Esophagus (tissue), 2 donors: ENCODE data around the gene AHCTF1. TPM values are rescaled to one million over a fixed set of nuclear protein-coding genes. Genes with fewer than 3 reads are reported as not detected.
"Not testable (repeated sequence)": the region's sequence is repeated elsewhere in the genome, so short reads cannot be mapped to it uniquely, and the experiment has no call there.

ENCODE experiments used
- H3K27ac ChIP-seq, 2 donors: one replicate each; pipeline ENCODE4 v1.5.1; 2013; ENCODE audit warnings: low read depth in 2 of 2, mild to moderate bottlenecking in 2 of 2, inconsistent platforms in 1 of 2, low read length in 1 of 2, moderate library complexity in 1 of 2
- H3K27me3 ChIP-seq, 2 donors: one replicate each; pipeline ENCODE4 v1.6.1; 2013; ENCODE audit warnings: low read length in 2 of 2, control low read depth in 1 of 2, mild to moderate bottlenecking in 1 of 2; ENCODE audit not compliant: insufficient read depth in 2 of 2, control insufficient read depth in 1 of 2
- H3K36me3 ChIP-seq, 2 donors: one replicate each; pipeline ENCODE4 v1.6.1; 2013; ENCODE audit warnings: low read length in 1 of 2; ENCODE audit not compliant: control insufficient read depth in 2 of 2, insufficient read depth in 2 of 2
- H3K4me1 ChIP-seq, 2 donors: one replicate each; pipeline ENCODE4 v1.6.1; 2013; ENCODE audit warnings: low read length in 1 of 2; ENCODE audit not compliant: control insufficient read depth in 2 of 2, insufficient read depth in 2 of 2
- H3K4me3 ChIP-seq, 2 donors: one replicate each; pipeline ENCODE4 v1.5.1; 2013; ENCODE audit warnings: low read length in 2 of 2, mild to moderate bottlenecking in 2 of 2, low read depth in 1 of 2, moderate library complexity in 1 of 2
- H3K9me3 ChIP-seq, 2 donors: one replicate each; pipeline ENCODE4 v1.6.1; 2013; ENCODE audit warnings: mild to moderate bottlenecking in 2 of 2, low read depth in 1 of 2, low read length in 1 of 2, moderate library complexity in 1 of 2; ENCODE audit not compliant: control insufficient read depth in 2 of 2, insufficient read depth in 1 of 2
- WGBS, 2 donors: extraction: QIAGEN DNeasy Blood & Tissue Kit; methylation state at CpG; one replicate each; pipeline ENCODE4 v1.1.7; 2013; 5-methylcytosine and 5-hydroxymethylcytosine counted together
- polyA plus RNA-seq, 2 donors: library from polyadenylated mRNA; stranded (reverse); fragments of 200-250 nt; gene quantifications; one replicate each; pipeline ENCODE4 v1.2.3, GENCODE V29; 2013
- donor health status: healthy with polysubstance abuse.
- donor health status: Bipolar disorder and iron deficiency.

The AHCTF1 gene
- polyA plus RNA-seq, 2 donors, result 5.5 to 7.3 TPM

GRCh38 chr1:246923900-246924299, 7.8 kb downstream of the AHCTF1 start:
- 68% methylated on average over 3 of the region's 3 CpGs for WGBS, 2 donors
- Histone ChIP-seq H3K9me3 (no peaks in the 10 kb centered on the region), H3K27me3 (no peaks in the 10 kb centered on the region), H3K36me3 (no peaks in the 10 kb centered on the region), H3K4me3 (no peak overlapping the region), H3K4me1 (peaks cover 3 to 4% of the 10 kb centered on the region in 2 donors), H3K27ac (no peak overlapping the region)

GRCh38 chr1:246923482-246923881, 8.3 kb downstream of the AHCTF1 start:
- no peak overlapping the region for H3K4me3 ChIP-seq

GRCh38 chr1:246921481-246921880, 10.3 kb downstream of the AHCTF1 start:
- Histone ChIP-seq H3K4me3 (no peak overlapping the region), H3K9me3 (no peaks in the 10 kb centered on the region), H3K4me1 (peaks cover 0 to 4% of the 10 kb centered on the region in 2 donors), H3K27ac (no peak overlapping the region), H3K27me3 (no peaks in the 10 kb centered on the region), H3K36me3 (no peaks in the 10 kb centered on the region)
- 75 to 85% methylated on average over 3 of the region's 3 CpGs for WGBS, 2 donors

More at GRCh38 chr1:246923482-246923881, 8.3 kb downstream of the AHCTF1 start:
- no peaks in the 10 kb centered on the region for H3K27me3 ChIP-seq
- H3K27ac ChIP-seq, result no peak overlapping the region
- no peaks in the 10 kb centered on the region for H3K36me3 ChIP-seq
- 92% methylated on average over 5 of the region's 5 CpGs for WGBS, 2 donors
- H3K4me1 ChIP-seq, result peaks cover 3 to 4% of the 10 kb centered on the region in 2 donors
- H3K9me3 ChIP-seq, result no peaks in the 10 kb centered on the region

- Histone ChIP-seq H3K4me1 (peaks cover 0 to 4% of the 10 kb centered on the region in 2 donors), H3K9me3 (no peaks in the 10 kb centered on the region), H3K4me3 (no peak overlapping the region), H3K27ac (no peak overlapping the region), H3K27me3 (no peaks in the 10 kb centered on the region), H3K36me3 (no peaks in the 10 kb centered on the region)
- 92 to 96% methylated on average over 7 of the region's 7 CpGs for WGBS, 2 donors
These were observed 11.8 kb downstream of the AHCTF1 start for GRCh38 chr1:246919902-246920301.

GRCh38 chr1:246916026-246916923, 15.5 kb downstream of the AHCTF1 start:
- 92 to 93% methylated on average over 7 of the region's 7 CpGs for WGBS, 2 donors
- H3K27me3 ChIP-seq, H3K36me3 ChIP-seq, H3K4me1 ChIP-seq, H3K27ac ChIP-seq, H3K4me3 ChIP-seq, H3K9me3 ChIP-seq: not testable (repeated sequence)

GRCh38 chr1:246907472-246907871, 24.3 kb downstream of the AHCTF1 start:
- Histone ChIP-seq H3K9me3 (no peaks in the 10 kb centered on the region), H3K27ac (no peak overlapping the region), H3K36me3 (peaks cover 3 to 11% of the 10 kb centered on the region in 2 donors), H3K4me1 (no peaks in the 10 kb centered on the region), H3K4me3 (no peak overlapping the region), H3K27me3 (no peaks in the 10 kb centered on the region)
- 76 to 77% methylated on average over 1 of the region's 1 CpG for WGBS, 2 donors

GRCh38 chr1:246906833-246907232, 24.9 kb downstream of the AHCTF1 start:
- Histone ChIP-seq H3K27me3 (no peaks in the 10 kb centered on the region), H3K9me3 (no peaks in the 10 kb centered on the region), H3K36me3 (peaks cover 3 to 11% of the 10 kb centered on the region in 2 donors), H3K4me3 (no peak overlapping the region), H3K4me1 (no peaks in the 10 kb centered on the region), H3K27ac (no peak overlapping the region)
- 74 to 81% methylated on average over 1 of the region's 1 CpG for WGBS, 2 donors

- Histone ChIP-seq H3K27me3 (no peaks in the 10 kb centered on the region), H3K27ac (no peak overlapping the region), H3K4me1 (no peaks in the 10 kb centered on the region), H3K9me3 (no peaks in the 10 kb centered on the region), H3K4me3 (no peak overlapping the region), H3K36me3 (peaks cover 6 to 19% of the 10 kb centered on the region in 2 donors)
- 94 to 95% methylated on average over 5 of the region's 5 CpGs for WGBS, 2 donors
These were observed 29.9 kb downstream of the AHCTF1 start for GRCh38 chr1:246901874-246902273.

- no peaks in the 10 kb centered on the region for H3K27me3 ChIP-seq
- WGBS, 2 donors, result 97 to 99% methylated on average over 5 of the region's 5 CpGs
- H3K4me1 ChIP-seq, result no peaks in the 10 kb centered on the region
- no peaks in the 10 kb centered on the region for H3K9me3 ChIP-seq
- no peak overlapping the region for H3K4me3 ChIP-seq
- H3K27ac ChIP-seq, result no peak overlapping the region
- H3K36me3 ChIP-seq, result peaks cover 2 to 16% of the 10 kb centered on the region in 2 donors
These were observed 34.4 kb downstream of the AHCTF1 start for GRCh38 chr1:246897302-246897701.
